Stimulated activated CD4-positive, alpha-beta T cell treated with anti-CD3 and anti-CD28 coated beads, Interleukin-15, amount 100 ng/mL, for 1 hour (primary cell): ENCODE data around the gene PPP1R36.
"Not testable (repeated sequence)": the region's sequence is repeated elsewhere in the genome, so short reads cannot be mapped to it uniquely, and the experiment has no call there.

Experiments
- DNase-seq, 2 donors: peaks; one replicate each; pipeline ENCODE4 v3.0.0-alpha.2; 2020; ENCODE audit warnings: low read depth in 1 of 2, low spot score in 1 of 2

Gene PPP1R36

DNA sequence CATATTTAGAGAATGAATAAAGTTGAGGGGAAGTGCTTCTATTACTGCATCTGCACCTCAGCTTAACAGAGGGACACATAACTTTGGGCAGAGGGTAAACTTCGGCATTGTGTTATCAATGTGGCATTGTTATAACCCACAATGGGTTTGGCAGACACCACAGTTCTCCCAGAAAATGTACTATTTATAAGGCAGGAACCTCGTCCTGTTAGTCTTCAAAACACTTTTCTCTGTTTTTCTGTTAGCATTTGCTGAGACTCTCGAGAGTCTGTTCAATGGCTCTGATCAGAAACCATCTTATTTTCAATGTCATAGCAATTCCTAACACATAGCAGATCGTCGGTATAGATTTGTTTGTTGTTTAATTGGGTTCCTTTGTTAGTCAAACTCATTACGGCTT, 13.9 kb downstream of the PPP1R36 start:
- no peak for DNase-seq

DNA sequence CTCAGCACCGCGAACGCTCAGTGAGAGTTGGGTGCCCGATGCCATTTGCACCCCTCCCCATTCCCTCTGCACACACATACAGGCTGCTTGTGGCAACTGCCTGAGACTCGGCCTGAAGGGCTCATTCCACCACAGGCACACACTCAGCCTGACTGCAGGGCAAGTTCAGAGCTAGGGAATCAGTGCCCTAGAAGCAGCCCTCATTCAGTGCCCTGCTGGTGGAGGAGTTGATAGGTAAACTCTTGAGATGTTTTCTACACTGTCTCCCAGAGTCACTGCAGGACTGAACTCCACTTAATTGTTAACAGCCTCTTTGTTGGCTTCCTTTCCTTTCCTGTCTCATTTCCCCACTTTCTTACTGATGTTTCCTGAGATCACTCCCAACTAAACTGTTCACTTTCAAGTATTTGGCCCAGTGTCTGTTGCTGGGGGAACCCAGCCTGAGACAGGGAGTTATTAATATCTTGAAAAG, 16.9 kb downstream of the PPP1R36 start:
- no peak for DNase-seq

DNA sequence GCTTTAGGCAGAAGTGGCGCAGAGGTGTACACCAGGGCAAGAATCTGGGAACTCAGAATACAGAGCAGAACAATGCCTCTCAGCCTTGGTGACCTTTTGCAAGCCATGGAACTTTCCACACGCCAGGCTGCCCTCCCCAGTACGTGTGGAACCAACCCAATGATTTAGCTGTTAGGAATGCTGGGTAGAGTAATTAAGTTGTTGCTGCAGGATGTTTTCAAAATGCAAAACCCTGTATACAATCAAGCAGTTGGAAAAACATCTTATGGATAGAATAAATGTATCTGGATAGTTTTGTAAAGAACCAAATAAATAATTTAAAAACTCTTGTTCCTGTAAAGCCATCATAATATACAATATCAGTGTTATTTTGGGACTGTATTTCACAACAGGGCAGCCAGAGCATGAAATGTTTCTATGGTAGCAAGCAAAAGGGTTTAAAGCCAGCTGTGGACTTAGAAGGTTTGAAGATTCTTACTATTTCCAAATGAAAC, 19.4 kb downstream of the PPP1R36 start:
- no peak for DNase-seq

DNA sequence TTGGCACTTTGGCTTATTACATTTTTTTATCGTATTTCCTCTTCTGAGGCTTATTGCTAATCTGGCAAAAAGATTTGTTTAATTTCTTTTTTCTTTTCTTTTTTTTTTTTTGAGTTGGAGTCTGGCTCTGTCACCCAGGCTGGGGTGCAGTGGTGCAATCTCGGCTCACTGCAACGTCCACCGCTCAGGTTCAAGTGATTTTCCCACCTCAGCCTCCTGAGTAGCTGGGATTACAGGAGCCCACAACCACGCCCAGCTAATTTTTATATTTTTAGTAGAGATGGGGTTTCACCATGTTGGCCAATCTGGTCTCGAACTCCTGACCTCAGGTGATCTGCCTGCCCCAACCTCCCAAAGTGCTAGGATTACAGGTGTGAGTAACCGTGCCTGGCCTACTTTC, 19.9 kb downstream of the PPP1R36 start:
- DNase-seq, result not testable (repeated sequence)

DNA sequence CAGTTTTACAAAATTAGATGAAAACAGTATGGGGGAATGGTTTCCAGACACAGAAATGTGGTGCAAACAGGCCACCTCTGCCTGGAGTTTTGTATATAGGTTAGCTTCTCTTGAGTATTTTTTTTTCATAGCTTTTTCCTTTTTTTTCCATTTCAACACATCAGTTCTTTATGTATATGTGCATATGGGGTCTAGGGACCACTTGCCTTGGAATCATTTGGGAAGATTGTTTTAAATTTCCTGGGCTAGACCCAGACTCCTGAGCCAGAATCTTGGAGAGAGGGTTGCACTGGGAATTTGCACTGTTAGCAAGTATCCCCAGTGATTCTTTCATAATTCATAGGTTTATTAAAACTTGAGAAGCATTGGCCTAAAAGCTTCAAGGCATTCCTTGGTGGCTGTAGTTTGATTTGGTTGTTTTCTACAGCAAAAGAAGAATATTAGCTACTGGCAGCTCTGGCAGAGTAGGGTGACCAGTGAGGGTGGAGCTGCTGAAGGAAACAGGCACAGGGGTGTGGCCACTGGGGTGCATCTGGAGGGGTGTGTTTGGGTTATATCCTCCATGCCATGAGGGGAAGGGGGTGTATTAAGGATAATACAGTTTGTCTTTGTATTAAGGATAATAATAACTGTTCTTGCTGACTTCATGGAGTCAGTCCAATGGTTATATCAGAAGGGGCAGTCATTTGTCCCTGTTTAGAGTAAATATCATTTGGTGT, 22.8 kb downstream of the PPP1R36 start:
- no peak for DNase-seq

DNA sequence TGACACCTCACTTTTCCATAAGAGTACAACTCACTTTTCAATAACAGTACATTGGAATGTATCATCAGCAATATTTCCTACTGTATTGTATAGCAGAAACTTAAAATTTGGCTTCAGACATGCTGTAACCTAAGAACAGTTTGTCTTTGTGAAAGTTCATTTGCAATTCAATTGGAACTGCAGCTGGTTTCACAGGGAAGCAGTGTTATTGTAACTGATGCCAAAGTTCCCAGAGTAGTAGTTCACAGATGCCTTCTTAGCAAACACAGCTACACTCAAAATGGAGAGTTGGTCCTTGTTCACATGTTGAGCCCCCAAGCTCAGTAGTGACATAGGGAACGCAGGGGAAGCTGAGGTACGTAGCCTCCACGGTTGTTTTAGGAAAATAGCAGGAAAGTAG, 23.3 kb downstream of the PPP1R36 start:
- DNase-seq, result no peak

DNA sequence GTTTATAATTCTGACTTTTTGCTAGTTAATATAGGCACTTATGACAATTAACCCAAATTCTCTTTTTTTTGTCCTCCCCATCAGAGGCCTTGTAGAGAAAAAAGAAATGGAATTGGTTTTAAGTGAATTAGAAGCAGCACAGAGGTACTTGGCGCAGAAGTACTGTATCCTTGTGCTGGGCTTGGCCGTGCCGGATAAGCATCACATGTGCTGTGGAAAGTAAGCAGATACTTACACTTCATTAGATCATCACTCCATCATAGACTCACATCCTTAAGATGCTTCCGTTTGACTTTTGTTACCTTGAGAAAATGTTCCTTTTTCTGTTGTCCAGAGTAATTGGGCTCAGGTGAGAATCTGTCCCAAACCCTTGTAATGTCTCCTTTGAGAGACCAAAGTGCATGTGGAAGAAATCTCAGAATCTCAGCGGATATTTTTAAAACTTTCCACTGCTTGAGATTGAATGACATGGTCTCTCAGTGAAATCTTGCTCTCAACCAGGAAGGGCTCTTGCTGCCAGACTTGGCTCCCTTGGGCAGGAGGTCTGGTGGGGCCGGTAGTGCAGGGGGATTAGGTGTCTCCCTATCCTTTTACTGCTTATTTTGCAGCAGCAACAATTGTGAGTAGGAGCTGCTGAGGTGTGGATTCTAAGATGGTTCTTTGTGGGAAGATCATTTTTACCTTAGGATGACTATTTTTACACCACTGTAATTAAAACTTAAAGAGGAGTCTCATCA, 24.8 kb downstream of the PPP1R36 start:
- no peak for DNase-seq

DNA sequence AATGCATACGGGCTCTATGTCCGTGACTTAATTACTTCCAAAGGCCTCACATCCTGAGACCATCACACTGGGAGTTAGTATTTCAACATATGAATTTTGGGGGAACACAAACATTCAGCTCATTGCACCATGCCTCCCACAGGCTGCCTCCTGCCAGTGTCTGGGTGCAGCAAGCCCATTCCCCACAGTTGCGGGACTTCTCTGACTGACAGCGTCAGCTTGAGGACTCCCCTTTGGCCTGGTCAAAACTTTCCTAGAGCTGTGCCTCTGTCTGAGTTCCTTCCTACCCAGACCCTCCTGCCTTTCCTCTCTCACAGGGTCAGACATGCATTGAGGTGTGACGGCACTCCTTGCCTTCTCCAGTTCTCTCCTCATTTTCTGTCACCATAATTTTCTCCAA, 27.4 kb downstream of the PPP1R36 start:
- no peak for DNase-seq

DNA sequence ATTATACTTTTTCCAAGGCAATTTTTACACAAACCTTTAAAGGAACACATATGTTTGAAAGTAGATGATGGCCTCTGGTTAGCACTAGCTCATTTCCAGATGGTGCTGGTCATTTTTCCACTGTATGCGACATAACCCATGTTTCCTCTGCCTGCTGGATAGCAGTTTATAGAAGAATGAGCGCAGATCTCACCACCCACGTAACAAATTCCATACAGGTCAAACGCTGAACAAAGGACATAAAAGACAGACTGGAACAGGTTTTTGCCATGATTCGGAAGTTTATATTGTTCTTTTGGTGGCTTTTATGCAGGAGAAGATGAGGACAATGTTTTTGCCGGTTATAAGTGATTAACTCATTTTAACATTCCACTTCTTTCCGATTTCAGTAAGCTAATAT, 30.7 kb downstream of the PPP1R36 start:
- DNase-seq, result no peak

DNA sequence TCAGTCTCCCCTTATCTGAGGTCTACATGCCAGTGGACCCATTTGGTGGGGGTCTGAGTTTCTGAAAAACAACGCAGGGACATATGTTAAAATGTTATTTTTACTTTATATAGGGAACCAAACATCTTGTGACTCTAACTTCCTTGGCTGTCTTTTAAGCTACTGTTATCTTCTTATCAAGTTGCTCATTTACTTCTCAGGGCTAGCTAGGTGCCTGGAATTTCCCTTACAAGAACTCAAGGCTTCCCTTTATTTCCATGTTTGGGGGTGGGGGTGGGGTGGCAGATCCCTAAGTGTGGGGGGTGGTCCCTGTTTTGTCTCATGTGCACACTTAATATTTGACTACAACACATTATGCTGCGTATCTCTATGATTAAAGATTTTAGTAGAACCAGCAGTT, 31.6 kb downstream of the PPP1R36 start:
- DNase-seq, result no peak

DNA sequence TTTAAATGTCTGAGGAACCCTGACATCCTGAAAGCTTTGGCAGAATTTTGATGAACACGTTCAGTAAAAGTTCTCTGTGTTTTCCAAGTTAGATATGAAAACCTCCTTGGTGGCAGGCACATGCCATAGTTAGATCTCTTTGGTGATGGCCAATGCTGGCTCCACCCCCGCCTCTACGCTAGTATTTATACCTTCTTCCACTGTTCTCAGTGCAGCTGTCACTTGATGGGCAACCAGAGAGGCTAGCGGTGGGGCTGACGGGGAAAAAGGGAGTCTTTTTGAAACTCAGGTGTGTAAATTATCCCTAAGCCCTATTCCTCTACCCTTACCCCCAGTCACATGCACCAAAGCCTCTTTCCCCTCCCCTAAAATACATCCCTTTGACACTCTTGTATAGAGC, 32.1 kb downstream of the PPP1R36 start:
- DNase-seq, result no peak

DNA sequence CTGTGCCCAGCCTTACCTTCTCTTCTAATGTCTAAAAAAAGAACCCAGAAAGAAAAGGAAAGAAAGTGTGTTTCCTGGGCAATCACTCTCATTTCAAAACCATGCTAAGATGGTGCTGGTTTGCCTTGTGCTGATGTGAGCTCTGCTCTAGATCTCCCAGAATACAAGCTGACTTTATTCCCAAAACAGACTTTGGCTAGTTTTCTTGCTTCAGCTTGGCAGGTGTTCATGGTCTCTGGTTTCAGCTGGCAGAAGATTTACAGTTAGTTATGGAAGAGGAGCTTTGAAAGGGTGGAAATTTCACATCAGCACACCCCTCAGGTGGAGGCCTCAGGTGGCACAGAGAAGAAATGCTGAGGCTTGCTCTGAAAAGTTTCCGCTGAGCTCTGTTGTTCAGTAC, 34.4 kb downstream of the PPP1R36 start:
- no peak for DNase-seq

DNA sequence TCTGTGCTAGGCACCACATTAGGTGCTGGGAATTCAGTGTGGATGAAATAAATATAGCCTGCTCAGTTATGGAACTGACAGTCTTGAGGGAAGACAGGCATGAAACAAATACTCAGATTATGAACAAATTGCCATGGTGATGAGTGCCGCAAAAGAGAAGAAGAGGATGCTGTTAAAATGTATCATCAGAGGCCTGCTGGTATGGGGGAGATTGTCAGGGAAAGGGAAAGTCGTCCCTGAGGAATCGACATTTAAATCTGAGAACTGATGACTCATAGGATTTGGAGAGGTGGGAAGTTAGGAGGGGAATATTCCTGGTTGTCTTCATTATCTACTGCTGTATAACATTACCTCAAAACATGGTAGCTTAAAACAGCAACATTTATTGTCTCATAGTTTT, 42.0 kb downstream of the PPP1R36 start:
- DNase-seq, result no peak

DNA sequence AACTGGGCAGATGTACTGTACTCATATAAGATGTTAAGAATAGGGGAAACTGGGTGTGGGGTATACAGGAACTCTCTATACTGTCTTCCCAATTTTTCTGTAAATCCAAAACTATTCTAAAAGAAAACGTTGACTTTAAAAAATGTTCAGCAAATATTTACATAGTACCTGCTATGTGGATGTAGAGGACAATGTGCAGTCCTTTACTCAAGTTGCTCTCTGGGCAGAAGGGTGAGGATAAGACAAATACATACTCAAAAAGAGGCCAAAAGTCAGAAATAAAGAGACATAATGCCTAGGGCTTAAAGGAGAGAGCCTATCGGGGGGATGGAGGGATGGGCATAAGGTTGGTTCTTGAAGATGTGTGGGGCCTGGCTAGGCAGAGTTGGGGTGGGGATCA, 44.7 kb downstream of the PPP1R36 start:
- no peak for DNase-seq

DNA sequence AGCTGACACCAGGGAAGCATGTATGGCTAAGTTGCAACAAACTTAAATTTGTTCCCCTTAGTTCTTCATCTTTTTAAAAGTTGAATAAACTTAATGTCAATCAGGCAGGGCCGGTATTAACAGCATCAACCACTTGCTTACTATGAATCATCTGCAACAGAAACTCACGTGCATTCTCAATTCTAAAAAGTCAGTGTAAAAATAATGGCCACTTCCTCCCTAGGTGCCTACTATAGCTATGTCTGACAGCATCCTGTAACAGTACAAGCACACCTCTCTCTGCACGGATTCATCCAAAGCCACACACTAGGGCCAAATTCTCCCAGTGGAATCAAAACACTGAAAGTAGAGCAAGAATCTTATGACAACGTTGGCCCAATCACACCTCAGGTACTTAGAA, 48.6 kb downstream of the PPP1R36 start:
- no peak for DNase-seq

DNA sequence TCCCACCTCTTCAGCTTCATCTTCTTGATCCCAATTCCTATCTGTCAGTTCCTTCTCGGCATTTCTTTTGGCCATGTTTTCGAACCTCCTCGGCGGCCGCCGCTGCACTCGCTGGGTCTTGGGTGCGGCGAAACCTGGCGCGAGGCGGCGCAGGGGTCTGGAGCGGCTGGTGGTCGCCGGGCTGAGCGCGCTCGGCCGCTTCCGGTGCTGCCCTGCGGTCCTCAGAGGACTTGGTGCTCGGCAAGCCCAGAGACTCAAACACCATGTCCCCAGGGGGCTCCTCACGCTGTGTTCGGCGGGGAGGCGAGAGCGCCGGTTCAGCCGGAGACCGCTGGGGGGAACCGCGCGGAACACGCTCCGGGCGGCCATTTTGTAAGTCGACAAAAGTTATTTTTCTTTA, 51.8 kb downstream of the PPP1R36 start:
- no peak for DNase-seq

DNA sequence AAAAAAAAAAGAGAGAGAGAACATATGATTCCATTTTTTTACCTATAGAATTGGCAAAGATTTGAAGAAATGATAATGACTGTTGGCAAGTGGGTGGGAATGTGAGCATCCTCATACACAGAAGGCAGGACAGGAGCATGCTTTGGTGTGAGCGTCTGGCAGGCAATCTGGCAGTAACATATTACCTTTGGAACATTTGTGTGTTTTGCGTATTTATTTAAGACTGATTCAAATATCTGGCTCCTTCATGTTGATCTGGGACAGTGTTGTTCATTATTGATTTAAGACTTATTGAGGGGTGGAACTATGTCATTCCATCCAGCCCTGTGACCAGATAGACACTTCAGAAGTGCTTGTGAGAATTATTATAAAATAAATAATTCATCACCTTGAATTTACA, 53.1 kb downstream of the PPP1R36 start:
- DNase-seq, result no peak

DNA sequence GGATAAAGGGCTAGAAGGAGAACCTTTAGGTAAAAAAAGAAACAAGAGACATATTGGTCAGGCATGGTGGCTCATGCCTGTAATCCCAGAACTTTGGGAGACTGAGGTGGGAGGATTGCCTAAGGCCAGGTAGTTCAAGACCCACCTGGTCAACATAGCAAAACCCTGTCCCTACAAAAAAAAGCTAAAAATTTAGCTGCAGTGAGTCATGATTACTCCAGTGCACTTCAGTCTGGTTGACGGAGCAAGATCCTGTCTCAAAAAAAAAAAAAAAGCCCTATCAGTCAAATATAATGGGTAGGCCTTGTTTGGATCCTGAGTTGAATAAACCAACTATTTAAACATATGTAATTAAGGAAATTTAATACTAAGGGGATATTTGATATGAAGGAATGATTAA, 54.2 kb downstream of the PPP1R36 start:
- DNase-seq, result no peak

DNA sequence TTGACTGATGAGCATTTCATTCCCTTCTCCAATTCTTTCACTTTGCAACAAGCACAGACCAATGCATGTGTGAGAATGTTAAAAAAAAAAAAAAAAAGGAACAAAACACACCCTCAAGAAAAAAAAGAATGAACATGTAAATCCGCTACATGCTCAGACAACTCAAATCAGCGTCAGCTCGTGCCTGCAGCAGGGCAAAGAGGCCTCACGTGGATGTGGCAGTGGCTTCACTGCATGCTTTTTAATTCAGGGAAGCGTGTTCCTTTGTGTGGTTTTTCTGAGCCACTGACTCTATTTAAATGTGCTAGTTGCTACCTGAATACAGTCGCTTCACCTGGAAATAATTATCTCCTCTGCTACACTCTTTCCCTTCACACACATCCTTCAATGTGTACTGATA, 55.1 kb downstream of the PPP1R36 start:
- no peak for DNase-seq

DNA sequence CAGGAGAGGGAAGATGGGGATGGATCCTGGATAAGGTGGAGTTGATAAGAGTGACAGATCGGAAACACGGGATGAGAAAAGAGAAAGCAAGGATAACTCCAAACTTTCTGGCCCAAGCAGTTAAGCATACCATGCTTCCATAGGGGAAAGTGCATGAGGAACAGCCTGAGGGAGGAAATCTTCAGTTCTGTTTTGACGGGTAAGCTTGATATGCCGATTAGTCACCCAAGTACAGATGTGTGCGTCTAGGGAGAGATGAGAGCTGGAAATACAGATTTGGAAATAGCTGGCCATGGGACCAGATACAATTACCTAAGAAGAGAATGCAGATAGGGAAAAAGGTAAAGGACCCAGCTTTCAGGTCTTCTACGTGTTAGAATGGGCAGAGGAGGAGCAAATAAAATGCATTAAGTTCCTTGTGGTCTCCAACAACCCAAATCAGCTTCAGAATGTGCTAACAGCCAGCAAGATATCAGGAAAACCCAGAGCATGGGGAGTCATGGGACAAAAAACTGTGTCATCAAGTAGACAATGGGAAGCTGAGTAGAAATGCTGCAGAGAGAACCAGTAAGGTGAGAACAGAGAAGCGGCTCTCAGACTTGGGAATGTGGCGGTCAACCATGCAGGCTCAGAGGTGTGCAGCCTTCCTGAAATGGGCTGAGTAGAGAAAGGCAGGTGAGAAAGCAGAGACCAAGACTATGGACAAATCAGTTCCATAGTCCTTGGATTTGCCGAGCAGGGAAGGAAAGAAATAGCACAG, 56.3 kb downstream of the PPP1R36 start:
- no peak for DNase-seq

DNA sequence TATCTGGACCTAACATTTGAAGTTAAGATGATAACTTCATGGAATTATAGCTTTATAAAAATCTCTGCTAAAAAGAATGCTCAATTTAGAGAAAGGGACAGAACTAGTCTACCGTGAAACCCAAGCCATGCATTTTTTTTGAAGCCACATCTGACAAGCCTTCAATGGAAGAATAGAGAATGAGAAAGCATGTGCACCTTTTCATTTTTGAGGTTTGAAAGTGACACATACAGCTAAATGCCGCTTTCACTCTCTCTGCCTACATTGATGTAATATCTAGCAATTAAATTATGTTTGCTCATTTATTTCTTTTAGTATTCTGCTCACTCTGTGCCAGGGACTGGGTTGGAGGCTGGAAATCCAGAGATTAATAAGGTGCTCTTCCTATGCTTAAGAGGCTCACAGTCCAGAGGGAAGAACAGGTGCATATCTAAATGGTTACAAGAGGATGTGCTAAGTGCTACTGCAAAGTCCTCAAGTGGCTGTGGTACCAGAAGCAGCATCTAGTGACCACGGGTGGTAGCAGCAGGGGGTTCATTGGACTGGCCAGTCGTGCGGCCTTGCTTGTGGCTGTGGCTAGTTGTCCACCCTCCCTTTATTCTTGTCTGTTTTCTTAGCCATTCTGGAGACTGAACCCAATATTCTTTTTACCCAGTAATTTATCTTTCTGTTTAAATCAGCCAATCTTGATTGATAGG, 60.4 kb downstream of the PPP1R36 start:
- DNase-seq, result no peak
